NB4 (cell line): Measurements from ENCODE around the gene CCDC27.

Source experiments
- DNase-seq: peaks from one replicate; pipeline ENCODE4 v3.0.0; 2010; ENCODE audit warnings: low read depth
- H3K4me3 ChIP-seq: one replicate; pipeline ENCODE4 v1.5.1; 2011; ENCODE audit warnings: mild to moderate bottlenecking, low read depth, low read length, moderate library complexity
- CTCF ChIP-seq: IDR thresholded peaks from one replicate; pipeline ENCODE4 v1.5.1; 2012; ENCODE audit warnings: low read depth, low read length
- MAX ChIP-seq: IDR thresholded peaks from 2 replicates; pipeline ENCODE4 v1.6.1; 2011; ENCODE audit warnings: low read depth, low read length
- MYC ChIP-seq: IDR thresholded peaks from 2 replicates; pipeline ENCODE4 v1.6.1; 2011; ENCODE audit warnings: low read depth, low read length
- POLR2A ChIP-seq: IDR thresholded peaks from 2 replicates; pipeline ENCODE4 v1.6.1; 2011; ENCODE audit warnings: mild to moderate bottlenecking; ENCODE audit not compliant: insufficient read length; ENCODE audit errors: extremely low read depth

CCDC27 gene

GRCh38 chr1:3787745-3788605 is 35.7 kb downstream of the CCDC27 start:
- TF ChIP-seq MAX, result no peak
- no peak for TF ChIP-seq MYC
- TF ChIP-seq POLR2A, result no peak
- no peak for DNase-seq
- H3K4me3 ChIP-seq, result no peak overlapping the region

- no peak for TF ChIP-seq MAX
- TF ChIP-seq CTCF, result no peak
- no peak for TF ChIP-seq MYC
- no peak for TF ChIP-seq POLR2A
- H3K4me3 ChIP-seq, result no peak overlapping the region
Measured at GRCh38 chr1:3788756-3789420, 36.6 kb downstream of the CCDC27 start.

GRCh38 chr1:3789421-3790300 is 37.4 kb downstream of the CCDC27 start:
- no peak overlapping the region for H3K4me3 ChIP-seq
- no peak for TF ChIP-seq MYC
- DNase-seq, result no peak

More at GRCh38 chr1:3788756-3789420, 36.6 kb downstream of the CCDC27 start:
- no peak for DNase-seq

GRCh38 chr1:3790500-3790923 is 38.3 kb downstream of the CCDC27 start:
- no peak for TF ChIP-seq MAX
- no peak for TF ChIP-seq POLR2A
- no peak for TF ChIP-seq MYC
- no peak for TF ChIP-seq CTCF
- DNase-seq, result no peak
- H3K4me3 ChIP-seq, result no peak overlapping the region

- no peak for TF ChIP-seq MAX
- no peak for TF ChIP-seq POLR2A
- TF ChIP-seq MYC, result no peak
- TF ChIP-seq CTCF, result no peak
- H3K4me3 ChIP-seq, result no peak overlapping the region
- DNase-seq, result no peak
Measured at GRCh38 chr1:3790952-3791351, 38.7 kb downstream of the CCDC27 start.

GRCh38 chr1:3795453-3796214 is 43.4 kb downstream of the CCDC27 start:
- H3K4me3 ChIP-seq, result peak overlapping the region; percentile 88
- peak; percentile 44 for DNase-seq
- TF ChIP-seq MYC (no peak), POLR2A (no peak), CTCF (no peak), MAX (no peak; the same call in 1 of the 2 replicates)
